Smooth muscle cell (in vitro differentiated cells): Measurements from ENCODE around the gene GPR162. TPM values are rescaled to one million over a fixed set of nuclear protein-coding genes. Genes with fewer than 3 reads are reported as not detected.
A peak's percentile ranks its signal among the peaks of the same experiment; 100 is the strongest.

Source experiments
- DNase-seq: peaks from one replicate; lab custom pipeline; 2025; ENCODE audit not compliant: unreplicated experiment; lab: John Stamatoyannopoulos, UW
- H2AFZ ChIP-seq: fragments of 200-600 bp; sonication (generic); 2 replicates; pipeline ENCODE4 v1.6.0; 2016; ENCODE audit warnings: antibody characterized with exemption, low read depth, mild to moderate bottlenecking
- H3F3A ChIP-seq: fragments of 200-600 bp; sonication (generic); 2 replicates; pipeline ENCODE4 v1.6.0; 2017; ENCODE audit warnings: antibody characterized with exemption, low read depth
- H3K27ac ChIP-seq: fragments of 200-600 bp; sonication (generic); 2 replicates; pipeline ENCODE4 v1.5.1; 2016; ENCODE audit warnings: low read depth, mild to moderate bottlenecking
- H3K27me3 ChIP-seq: fragments of 200-600 bp; sonication (generic); 2 replicates; pipeline ENCODE4 v1.6.1; 2016; ENCODE audit warnings: low read depth, mild to moderate bottlenecking
- H3K36me3 ChIP-seq: fragments of 200-600 bp; sonication (generic); 2 replicates; pipeline ENCODE4 v1.5.1; 2016; ENCODE audit warnings: low read depth
- H3K4me1 ChIP-seq: fragments of 200-600 bp; sonication (generic); 2 replicates; pipeline ENCODE4 v1.5.1; 2016; ENCODE audit warnings: low read depth
- H3K4me2 ChIP-seq: fragments of 200-600 bp; sonication (generic); 2 replicates; pipeline ENCODE4 v1.6.0; 2016; ENCODE audit warnings: mild to moderate bottlenecking
- H3K4me3 ChIP-seq: fragments of 200-600 bp; sonication (generic); 2 replicates; pipeline ENCODE4 v1.5.1; 2016; ENCODE audit warnings: mild to moderate bottlenecking
- H3K79me2 ChIP-seq: fragments of 200-600 bp; sonication (generic); 2 replicates; pipeline ENCODE4 v1.6.0; 2016; ENCODE audit warnings: low read depth, mild to moderate bottlenecking
- H3K9ac ChIP-seq: fragments of 200-600 bp; sonication (generic); 2 replicates; pipeline ENCODE4 v1.6.0; 2016; ENCODE audit warnings: low read depth
- H3K9me3 ChIP-seq: fragments of 200-600 bp; sonication (generic); replicated peaks from 2 replicates; pipeline ENCODE4 v1.5.1; 2016; ENCODE audit warnings: low read depth
- H4K20me1 ChIP-seq: fragments of 200-600 bp; sonication (generic); 2 replicates; pipeline ENCODE4 v1.6.0; 2016; ENCODE audit warnings: low read depth
- CTCF ChIP-seq: fragments of 200-600 bp; sonication (generic); IDR thresholded peaks from 2 replicates; pipeline ENCODE4 v1.5.1; 2017; ENCODE audit warnings: borderline replicate concordance, mild to moderate bottlenecking, antibody characterized with exemption; ENCODE audit not compliant: insufficient read depth, poor library complexity, severe bottlenecking
- WGBS: methylation state at CpG from one replicate; pipeline ENCODE4 v1.1.7; 2016; ENCODE audit warnings: low lambda C conversion rate; 5-methylcytosine and 5-hydroxymethylcytosine counted together
- polyA plus RNA-seq: library from polyadenylated mRNA; unstranded; fragments of >200 nt; fragmentation: Nextera tagmentation; extraction: Ambion mirVana; gene quantifications from 2 replicates; pipeline ENCODE4 v1.2.1, GENCODE V29; 2016
- total RNA-seq: library from RNA; depleted of rRNA; stranded (reverse); fragments of >200 nt; gene quantifications from 2 replicates; pipeline ENCODE4 v1.2.3, GENCODE V29; 2014

GPR162 gene
- total and polyA plus RNA-seq, 2 experiments from 2014 or later, result 0.76 to 2.1 TPM

- no peak for DNase-seq
- Histone ChIP-seq H3K9me3 (no peaks in the 10 kb centered on the region), H3K27me3 (peaks cover 5% of the 10 kb centered on the region), H3K36me3 (no peaks in the 10 kb centered on the region), H3K4me3 (no peak overlapping the region), H3K9ac (no peak overlapping the region), H3K4me1 (peaks cover 34% of the 10 kb centered on the region), H2AFZ (no peak overlapping the region), H3K4me2 (no peak overlapping the region), H3F3A (no peaks in the 10 kb centered on the region), H4K20me1 (peaks cover 6% of the 10 kb centered on the region), H3K79me2 (peaks cover 5% of the 10 kb centered on the region), H3K27ac (no peak overlapping the region)
- TF ChIP-seq CTCF, result no peak
- 76% methylated on average over 12 of the region's 12 CpGs for WGBS
Observed at GRCh38 chr12:6823182-6824084, 1.8 kb downstream of the GPR162 start.

- H3K4me1 ChIP-seq, result peaks cover 33% of the 10 kb centered on the region
- H3K79me2 ChIP-seq, result peaks cover 10% of the 10 kb centered on the region
- no peak for DNase-seq
- H3K4me2 ChIP-seq, result peak overlapping the region; percentile 88
- 90% methylated on average over 37 of the region's 37 CpGs for WGBS
- peaks cover 5% of the 10 kb centered on the region for H3K27me3 ChIP-seq
- no peak overlapping the region for H3K9ac ChIP-seq
- H3K36me3 ChIP-seq, result no peaks in the 10 kb centered on the region
- H2AFZ ChIP-seq, result no peak overlapping the region
- no peaks in the 10 kb centered on the region for H3K9me3 ChIP-seq
- no peaks in the 10 kb centered on the region for H3F3A ChIP-seq
- peaks cover 6% of the 10 kb centered on the region for H4K20me1 ChIP-seq
- no peak for TF ChIP-seq CTCF
- no peak overlapping the region for H3K4me3 ChIP-seq
- H3K27ac ChIP-seq, result no peak overlapping the region
Observed at GRCh38 chr12:6824085-6824775, 2.6 kb downstream of the GPR162 start.

- Histone ChIP-seq H3K36me3 (no peaks in the 10 kb centered on the region), H3K79me2 (peaks cover 10% of the 10 kb centered on the region), H3F3A (no peaks in the 10 kb centered on the region), H2AFZ (no peak overlapping the region), H3K4me2 (peak overlapping the region; percentile 88), H3K4me3 (peak overlapping the region; percentile 31), H3K9me3 (no peaks in the 10 kb centered on the region), H4K20me1 (peaks cover 6% of the 10 kb centered on the region), H3K27me3 (peaks cover 5% of the 10 kb centered on the region), H3K27ac (no peak overlapping the region), H3K9ac (no peak overlapping the region), H3K4me1 (peaks cover 30% of the 10 kb centered on the region)
- WGBS, result 31% methylated on average over 12 of the region's 12 CpGs
- no peak for TF ChIP-seq CTCF
- no peak for DNase-seq
Observed at GRCh38 chr12:6824901-6825381, 3.3 kb downstream of the GPR162 start.
